ENCODE measurements around the gene RBM5. TPM values are rescaled to one million over a fixed set of nuclear protein-coding genes. Genes with fewer than 3 reads are reported as not detected.

Gene RBM5
- total and polyA plus RNA-seq, 2 donors (not counting 1 experiment from before 2014, with no cell fraction given): 405 to 464 TPM

DNA sequence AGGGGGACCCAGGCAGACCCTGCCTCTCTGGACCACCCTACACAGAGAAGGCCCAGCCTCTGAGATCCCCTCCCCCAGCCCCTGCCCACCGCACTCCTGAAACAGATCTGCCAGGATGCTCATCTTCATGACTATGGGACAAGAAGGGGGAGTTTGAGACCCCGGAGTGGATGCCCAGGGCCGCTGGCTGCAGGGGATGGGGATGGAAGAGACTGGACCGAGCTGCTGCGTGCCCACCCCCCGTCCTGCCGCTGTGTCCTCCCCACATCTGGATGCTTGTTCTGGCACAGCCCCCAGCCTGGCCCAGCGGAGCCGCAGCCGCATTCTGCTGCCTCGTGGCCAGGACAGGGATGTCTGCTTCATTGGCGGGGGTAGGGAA, 36.1 kb downstream of the RBM5 start:
- no peaks in the 10 kb centered on the region for H3K79me2 ChIP-seq (ENCODE audit: control insufficient read depth, insufficient read depth, low read length)
- no peaks in the 10 kb centered on the region for H3K27me3 Mint-ChIP-seq
- intact Hi-C loops (cut with micrococcal nuclease): no loop called here
- H3K4me1 ChIP-seq (ENCODE audit: control insufficient read depth in 2 of 2, insufficient read depth in 2 of 2, low read length in 2 of 2): no peaks in the 10 kb centered on the region
- peaks cover 18% of the 10 kb centered on the region for H4K20me1 ChIP-seq (ENCODE audit: control insufficient read depth, insufficient read depth, low read length, poor library complexity, severe bottlenecking)
- ATAC-seq (ENCODE audit: low read depth) (no peak), DNase-seq (no peak)
- H3K9me3 Mint-ChIP-seq (ENCODE audit: insufficient read depth): no peaks in the 10 kb centered on the region
- peaks cover 2% of the 10 kb centered on the region for H3K4me1 Mint-ChIP-seq
- no peak overlapping the region for H3K27ac ChIP-seq (ENCODE audit: low read length in 2 of 2)
- ChIA-PET CTCF (no interaction called here), POLR2A (no interaction called here)
- peaks cover 0 to 2% (median 0%) of the 10 kb centered on the region in 4 experiments for H3K27me3 ChIP-seq (replicated peaks in 1 of 4; ENCODE audit: control extremely low read depth in 1 of 4, control insufficient read depth in 3 of 4, insufficient read depth in 4 of 4, low read length in 3 of 4)
- 88% methylated on average over 6 of the region's 12 CpGs for WGBS (ENCODE audit: insufficient coverage)
- H3K4me2 ChIP-seq (replicated peaks; ENCODE audit: low read depth, low read length, poor library complexity, severe bottlenecking): no peak overlapping the region
- no peak overlapping the region for H2AFZ ChIP-seq (ENCODE audit: insufficient read depth, low read depth, low read length, poor library complexity, severe bottlenecking)
- peaks cover 11 to 16% of the 10 kb centered on the region in 2 experiments for H3K36me3 ChIP-seq (replicated peaks in 1 of 2; ENCODE audit: control extremely low read depth in 1 of 2, control insufficient read depth in 1 of 2, extremely low read depth in 1 of 2, insufficient read depth in 2 of 2, low read length in 1 of 2)
- no peak overlapping the region for H3K9ac ChIP-seq (ENCODE audit: low read length)
- no peak overlapping the region for H3K4me3 Mint-ChIP-seq
- H3K27ac Mint-ChIP-seq: no peak overlapping the region
- H3K9me3 ChIP-seq (ENCODE audit: control extremely low read depth in 1 of 3, control insufficient read depth in 2 of 3, insufficient read depth in 1 of 3, low read length in 2 of 3): no peaks in the 10 kb centered on the region
- H3K4me3 ChIP-seq (ENCODE audit: control extremely low read depth in 1 of 5, extremely low read depth in 1 of 5, insufficient read depth in 1 of 5, low read depth in 2 of 5, low read length in 4 of 5): no peak overlapping the region
- no peak for TF ChIP-seq EZH2 (IDR thresholded peaks at IDR 0.05; ENCODE audit: borderline replicate concordance, insufficient read depth, low read depth, low read length, poor library complexity, severe bottlenecking)
- TF ChIP-seq, protein P1, sequence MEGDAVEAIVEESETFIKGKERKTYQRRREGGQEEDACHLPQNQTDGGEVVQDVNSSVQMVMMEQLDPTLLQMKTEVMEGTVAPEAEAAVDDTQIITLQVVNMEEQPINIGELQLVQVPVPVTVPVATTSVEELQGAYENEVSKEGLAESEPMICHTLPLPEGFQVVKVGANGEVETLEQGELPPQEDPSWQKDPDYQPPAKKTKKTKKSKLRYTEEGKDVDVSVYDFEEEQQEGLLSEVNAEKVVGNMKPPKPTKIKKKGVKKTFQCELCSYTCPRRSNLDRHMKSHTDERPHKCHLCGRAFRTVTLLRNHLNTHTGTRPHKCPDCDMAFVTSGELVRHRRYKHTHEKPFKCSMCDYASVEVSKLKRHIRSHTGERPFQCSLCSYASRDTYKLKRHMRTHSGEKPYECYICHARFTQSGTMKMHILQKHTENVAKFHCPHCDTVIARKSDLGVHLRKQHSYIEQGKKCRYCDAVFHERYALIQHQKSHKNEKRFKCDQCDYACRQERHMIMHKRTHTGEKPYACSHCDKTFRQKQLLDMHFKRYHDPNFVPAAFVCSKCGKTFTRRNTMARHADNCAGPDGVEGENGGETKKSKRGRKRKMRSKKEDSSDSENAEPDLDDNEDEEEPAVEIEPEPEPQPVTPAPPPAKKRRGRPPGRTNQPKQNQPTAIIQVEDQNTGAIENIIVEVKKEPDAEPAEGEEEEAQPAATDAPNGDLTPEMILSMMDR (IDR thresholded peaks at IDR 0.05): no peak

DNA sequence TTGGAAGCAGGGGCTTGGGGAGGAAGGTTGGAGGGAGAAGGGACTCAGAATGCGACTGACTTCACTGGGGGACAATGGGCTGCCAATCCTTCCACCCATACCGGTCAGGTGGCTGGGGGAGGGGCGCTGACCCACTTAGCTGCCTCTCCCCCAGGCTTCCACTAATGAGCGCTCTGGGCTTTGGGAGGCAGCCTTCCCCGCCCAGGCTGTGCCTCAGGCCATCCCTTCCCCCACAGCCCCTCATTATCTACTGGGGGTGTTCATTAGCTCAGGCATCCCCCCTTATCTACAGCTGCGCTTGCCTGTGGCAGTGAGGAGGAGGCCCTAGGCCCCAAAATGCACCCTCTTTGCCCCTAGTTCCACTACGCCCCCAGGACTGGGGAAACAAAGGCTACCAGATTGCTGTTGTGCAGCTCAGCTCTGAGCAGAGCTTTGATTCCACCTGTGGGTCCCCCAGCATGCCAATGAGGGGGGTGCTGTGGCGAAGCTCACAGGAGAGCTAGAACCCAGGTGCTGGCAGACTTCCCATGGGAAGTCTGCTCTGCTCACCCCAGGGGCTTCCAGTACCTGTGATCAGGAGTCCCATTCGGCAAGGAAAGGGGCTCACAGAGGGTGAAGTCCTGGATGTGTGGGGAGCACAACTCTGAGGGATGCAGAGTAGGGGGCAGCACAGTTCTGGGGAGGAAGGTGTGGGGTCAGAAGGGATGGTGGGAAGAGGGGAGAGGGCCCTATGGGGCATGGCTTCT, 37.0 kb downstream of the RBM5 start:
- DNase-seq: no peak

More for the DNA sequence above, 37.0 kb downstream of the RBM5 start:
- peaks cover 8 to 9% of the 10 kb centered on the region in 2 experiments for H3K36me3 ChIP-seq (replicated peaks in 1 of 2; ENCODE audit: control extremely low read depth in 1 of 2, control insufficient read depth in 1 of 2, extremely low read depth in 1 of 2, insufficient read depth in 2 of 2, low read length in 1 of 2)
- intact Hi-C loops (cut with micrococcal nuclease): no loop called here
- H4K20me1 ChIP-seq (ENCODE audit: control insufficient read depth, insufficient read depth, low read length, poor library complexity, severe bottlenecking): peaks cover 11% of the 10 kb centered on the region
- no peak overlapping the region for H3K4me2 ChIP-seq (replicated peaks; ENCODE audit: low read depth, low read length, poor library complexity, severe bottlenecking)
- H3K4me1 ChIP-seq (ENCODE audit: control insufficient read depth in 2 of 2, insufficient read depth in 2 of 2, low read length in 2 of 2): no peaks in the 10 kb centered on the region
- no peak overlapping the region for H3K4me3 Mint-ChIP-seq
- no peaks in the 10 kb centered on the region for H3K27me3 Mint-ChIP-seq
- CTCF ChIA-PET: no interaction called here
- H3K9ac ChIP-seq (ENCODE audit: low read length): no peak overlapping the region
- POLR2A ChIA-PET: no interaction called here
- H3K4me3 ChIP-seq (ENCODE audit: control extremely low read depth in 1 of 5, extremely low read depth in 1 of 5, insufficient read depth in 1 of 5, low read depth in 2 of 5, low read length in 4 of 5): no peak overlapping the region
- no peak overlapping the region for H3K27ac Mint-ChIP-seq
- peaks cover 0 to 2% (median 0%) of the 10 kb centered on the region in 4 experiments for H3K27me3 ChIP-seq (replicated peaks in 1 of 4; ENCODE audit: control extremely low read depth in 1 of 4, control insufficient read depth in 3 of 4, insufficient read depth in 4 of 4, low read length in 3 of 4)
- no peaks in the 10 kb centered on the region for H3K9me3 ChIP-seq (ENCODE audit: control extremely low read depth in 1 of 3, control insufficient read depth in 2 of 3, insufficient read depth in 1 of 3, low read length in 2 of 3)
- H2AFZ ChIP-seq (ENCODE audit: insufficient read depth, low read depth, low read length, poor library complexity, severe bottlenecking): no peak overlapping the region
- no peaks in the 10 kb centered on the region for H3K79me2 ChIP-seq (ENCODE audit: control insufficient read depth, insufficient read depth, low read length)
- H3K27ac ChIP-seq (ENCODE audit: low read length in 2 of 2): no peak overlapping the region
- 81% methylated on average over 5 of the region's 9 CpGs for WGBS (ENCODE audit: insufficient coverage)
- TF ChIP-seq, protein P1 (IDR thresholded peaks at IDR 0.05): no peak
- TF ChIP-seq EZH2 (IDR thresholded peaks at IDR 0.05; ENCODE audit: borderline replicate concordance, insufficient read depth, low read depth, low read length, poor library complexity, severe bottlenecking): no peak
- no peaks in the 10 kb centered on the region for H3K9me3 Mint-ChIP-seq (ENCODE audit: insufficient read depth)
- ATAC-seq (ENCODE audit: low read depth): no peak
- peaks cover 2% of the 10 kb centered on the region for H3K4me1 Mint-ChIP-seq

Data from B cell (primary cell).